ENCODE measurements around the gene IFIH1. TPM values are rescaled to one million over a fixed set of nuclear protein-coding genes. Genes with fewer than 3 reads are reported as not detected.

Gene IFIH1
- total RNA-seq, 1 donor from 2014 or later: 2.6 TPM

DNA sequence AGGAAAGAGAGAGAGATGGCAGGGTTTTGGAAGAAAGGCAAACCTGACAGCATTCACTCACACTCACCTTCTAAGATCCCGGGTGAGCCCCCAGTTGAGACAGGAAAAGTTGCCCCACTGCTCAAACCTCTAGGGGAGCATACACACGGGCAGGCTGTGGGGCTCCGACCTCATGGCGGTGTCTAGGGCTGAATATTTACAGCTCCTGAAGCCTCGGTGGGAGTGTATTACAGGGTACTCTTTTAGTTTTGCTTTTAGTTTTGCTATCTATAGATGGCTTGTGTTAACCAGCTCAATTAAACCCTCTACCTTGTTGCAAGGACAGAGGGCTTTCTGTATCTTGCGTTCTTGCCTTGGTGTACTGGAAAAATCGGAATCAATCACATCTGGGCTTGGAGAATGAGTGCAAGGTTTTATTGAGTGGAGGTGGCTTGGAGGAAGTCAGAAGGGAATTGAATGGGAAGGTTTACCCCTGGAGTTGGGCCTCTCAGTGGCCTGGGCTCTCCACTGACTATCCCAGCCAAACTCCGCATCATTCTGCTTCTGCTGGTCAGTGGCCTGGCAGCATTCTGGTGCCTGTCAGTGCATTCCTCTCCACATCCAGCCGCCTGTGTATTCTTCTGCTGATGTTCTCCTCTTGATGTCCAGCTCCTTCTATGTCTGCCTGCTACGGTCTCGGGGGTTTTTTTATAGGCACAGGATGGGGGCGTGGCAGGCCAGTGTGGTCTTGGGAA is 10.1 kb upstream of the IFIH1 start:
- TF ChIP-seq CTCF (IDR thresholded peaks at IDR 0.05; ENCODE audit: insufficient read depth, low read length, severe bottlenecking): no peak
- H3K36me3 ChIP-seq (ENCODE audit: control insufficient read depth, insufficient read depth, low read length): no peaks in the 10 kb centered on the region

GRCh38 chr2:162327806-162328205 is 9.3 kb upstream of the IFIH1 start:
- Histone ChIP-seq H3K4me3 (ENCODE audit: low read depth, low read length) (no peak overlapping the region), H3K27me3 (ENCODE audit: control insufficient read depth, insufficient read depth, low read length) (no peaks in the 10 kb centered on the region), H3K36me3 (ENCODE audit: control insufficient read depth, insufficient read depth, low read length) (no peaks in the 10 kb centered on the region)
- FAIRE-seq (no peak), DNase-seq (ENCODE audit: low read depth) (no peak)
- TF ChIP-seq CTCF (IDR thresholded peaks at IDR 0.05; ENCODE audit: insufficient read depth, low read length, severe bottlenecking): no peak

More for the DNA sequence above, 10.1 kb upstream of the IFIH1 start:
- no peak for FAIRE-seq
- no peak for DNase-seq (ENCODE audit: low read depth)
- Histone ChIP-seq H3K27me3 (ENCODE audit: control insufficient read depth, insufficient read depth, low read length) (no peaks in the 10 kb centered on the region), H3K4me3 (ENCODE audit: low read depth, low read length) (no peak overlapping the region)

DNA sequence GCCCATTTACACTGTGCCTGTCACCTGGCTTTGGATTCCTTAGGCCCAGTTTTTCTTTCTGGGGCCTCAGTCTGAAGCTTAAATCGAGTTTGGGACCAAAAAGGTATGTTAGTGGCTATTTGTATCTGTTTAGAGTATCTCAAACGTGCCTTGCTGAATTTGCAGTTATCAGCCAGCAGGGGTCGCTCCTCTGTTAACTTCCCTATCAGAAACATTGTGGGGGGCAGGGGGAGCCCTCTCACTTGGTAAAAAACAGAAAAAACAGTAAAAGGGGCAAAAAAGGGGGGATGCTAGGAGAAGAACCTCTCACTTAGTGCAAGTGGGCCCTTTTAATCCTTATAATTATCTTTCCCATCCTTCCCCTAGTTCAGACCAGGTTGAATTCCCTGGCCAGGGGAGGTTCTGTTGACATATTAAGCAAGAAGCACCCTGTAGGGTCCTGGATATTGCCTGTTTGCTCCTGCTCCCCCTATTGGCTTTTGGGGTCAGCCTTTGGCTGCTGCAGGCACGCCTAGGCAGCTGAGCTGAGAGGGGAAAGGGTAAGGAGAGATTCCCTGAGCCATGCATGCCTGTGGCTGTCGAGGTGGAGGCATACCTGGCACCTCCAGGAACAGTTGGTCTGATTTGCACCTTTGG is 8.8 kb upstream of the IFIH1 start:
- Histone ChIP-seq H3K4me3 (ENCODE audit: low read depth, low read length) (no peak overlapping the region), H3K36me3 (ENCODE audit: control insufficient read depth, insufficient read depth, low read length) (no peaks in the 10 kb centered on the region), H3K27me3 (ENCODE audit: control insufficient read depth, insufficient read depth, low read length) (no peaks in the 10 kb centered on the region)
- no peak for DNase-seq (ENCODE audit: low read depth)
- TF ChIP-seq CTCF (IDR thresholded peaks at IDR 0.05; ENCODE audit: insufficient read depth, low read length, severe bottlenecking): peak; percentile 62
- FAIRE-seq: no peak

GRCh38 chr2:162324953-162325352 is 6.5 kb upstream of the IFIH1 start:
- FAIRE-seq: no peak
- Histone ChIP-seq H3K27me3 (ENCODE audit: control insufficient read depth, insufficient read depth, low read length) (no peaks in the 10 kb centered on the region), H3K36me3 (ENCODE audit: control insufficient read depth, insufficient read depth, low read length) (no peaks in the 10 kb centered on the region), H3K4me3 (ENCODE audit: low read depth, low read length) (no peak overlapping the region)
- no peak for TF ChIP-seq CTCF (IDR thresholded peaks at IDR 0.05; ENCODE audit: insufficient read depth, low read length, severe bottlenecking)
- DNase-seq (ENCODE audit: low read depth): no peak

- H3K36me3 ChIP-seq (ENCODE audit: control insufficient read depth, insufficient read depth, low read length): no peaks in the 10 kb centered on the region
- no peaks in the 10 kb centered on the region for H3K27me3 ChIP-seq (ENCODE audit: control insufficient read depth, insufficient read depth, low read length)
- no peak for TF ChIP-seq CTCF (IDR thresholded peaks at IDR 0.05; ENCODE audit: insufficient read depth, low read length, severe bottlenecking)
- H3K4me3 ChIP-seq (ENCODE audit: low read depth, low read length): no peak overlapping the region
- no peak for FAIRE-seq
- no peak for DNase-seq (ENCODE audit: low read depth)
These were observed 2.5 kb upstream of the IFIH1 start for GRCh38 chr2:162320864-162321517.
